HepG2 (cell line): ENCODE data around the gene SMIM38. TPM values are rescaled to one million over a fixed set of nuclear protein-coding genes. Genes with fewer than 3 reads are reported as not detected.

Source experiments
- ATAC-seq: fragments of 200-7000 bp; cut with Tn5 transposase; 3 replicates; pipeline ENCODE4 v1.9.1; 2020; ENCODE audit warnings: mild to moderate bottlenecking, moderate library complexity
- BruUV-seq: library from RNA; stranded (reverse); fragments of 400-500 nt; replicated peaks from 2 replicates; lab custom pipeline; 2021; lab: Mats Ljungman, UMichigan
- CTCF ChIA-PET: fragments of 300-600 bp; formaldehyde crosslinking; extraction: SDS; loops from one replicate; lab custom pipeline; 2021; ENCODE audit warnings: low total read pairs, inconsistent platforms, low intra/inter-chr PET ratio; lab: Yijun Ruan, JAX
- POLR2A ChIA-PET: fragments of 350-600 bp; sonication (Branson Sonifier 250); formaldehyde crosslinking; loops from one replicate; lab custom pipeline; 2020; ENCODE audit warnings: antibody characterized with exemption, inconsistent platforms; lab: Yijun Ruan, JAX
- DNase-seq: peaks from one replicate; pipeline ENCODE4 v3.0.0-alpha.2; 2015; ENCODE audit warnings: low spot score
- FAIRE-seq: peaks from 3 replicates; lab custom pipeline; 2011; peaks lifted over from hg19 to GRCh38; lab: Jason Lieb, UNC
- H2AFZ ChIP-seq: one replicate; pipeline ENCODE4 v1.6.1; 2011; ENCODE audit warnings: low read length, inconsistent platforms
- H3K27ac ChIP-seq: fragments of 300-600 bp; 3 replicates; pipeline ENCODE4 v1.8.0; 2011; ENCODE audit warnings: mixed run types, mild to moderate bottlenecking, mixed read lengths, low read length, inconsistent platforms; ENCODE audit not compliant: insufficient read depth; ENCODE audit errors: extremely low read length
- H3K27me3 ChIP-seq, 2 experiments: fragments of 200-600 bp in 1 of 2; 2 replicates in 1 of 2; 3 replicates in 1 of 2; pipeline versions ENCODE4 v1.6.0 to v1.8.0; 2011; ENCODE audit warnings: low read length in 2 of 2, mild to moderate bottlenecking in 2 of 2, moderate library complexity in 2 of 2, inconsistent platforms in 1 of 2; ENCODE audit not compliant: insufficient read depth in 2 of 2, control insufficient read depth in 1 of 2
- H3K36me3 ChIP-seq, 2 experiments: fragments of 200-600 bp in 1 of 2; replicated peaks in 1 of 2; 2 replicates in 1 of 2; 3 replicates in 1 of 2; pipeline versions ENCODE4 v1.5.1 to v1.8.0; 2011; ENCODE audit warnings: low read length in 2 of 2, inconsistent platforms in 1 of 2; ENCODE audit not compliant: insufficient read depth in 2 of 2, control insufficient read depth in 1 of 2
- H3K4me1 ChIP-seq: 2 replicates; pipeline ENCODE4 v1.5.1; 2012; ENCODE audit warnings: low read length, inconsistent platforms; ENCODE audit not compliant: insufficient read depth
- H3K4me2 ChIP-seq: 2 replicates; pipeline ENCODE4 v1.6.0; 2011; ENCODE audit warnings: low read depth, low read length, inconsistent platforms
- H3K4me3 ChIP-seq, 3 experiments: fragments of 200-600 bp in 1 of 3; sonication (generic), shearing (Covaris generic) in 1 of 3; replicated peaks in 1 of 3; 2 replicates each; pipeline ENCODE4 v1.5.1; 2011 to 2016; ENCODE audit warnings: low read length in 3 of 3, inconsistent platforms in 2 of 3, low read depth in 2 of 3, mild to moderate bottlenecking in 2 of 3, control low read depth in 1 of 3, mixed read lengths in 1 of 3; ENCODE audit not compliant: insufficient read depth in 1 of 3
- H3K79me2 ChIP-seq: one replicate; pipeline ENCODE4 v1.6.1; 2011; ENCODE audit warnings: low read length, inconsistent platforms; ENCODE audit not compliant: insufficient read depth
- H3K9ac ChIP-seq: 2 replicates; pipeline ENCODE4 v1.6.0; 2011; ENCODE audit warnings: mild to moderate bottlenecking, low read depth, low read length, inconsistent platforms; ENCODE audit not compliant: insufficient read depth
- H3K9me3 ChIP-seq: 2 replicates; pipeline ENCODE4 v1.5.1; 2012; ENCODE audit warnings: mild to moderate bottlenecking, low read length
- H4K20me1 ChIP-seq: 2 replicates; pipeline ENCODE4 v1.6.0; 2011; ENCODE audit warnings: inconsistent platforms, mild to moderate bottlenecking, low read length, moderate library complexity; ENCODE audit not compliant: insufficient read depth
- CEBPB ChIP-seq: IDR thresholded peaks from 2 replicates; pipeline ENCODE4 v1.6.1; 2011; ENCODE audit warnings: low read depth, low read length, improper control_type of control experiment, borderline replicate concordance
- MIER3 ChIP-seq: IDR thresholded peaks from 2 replicates; pipeline ENCODE4 v1.6.1; 2016; ENCODE audit warnings: missing compliant biosample characterization, borderline replicate concordance
- ZNF275 ChIP-seq: sonication (generic); formaldehyde crosslinking; IDR thresholded peaks from 2 replicates; pipeline ENCODE4 v1.8.0; 2022; ENCODE audit warnings: missing genetic modification reagents, mild to moderate bottlenecking, inconsistent platforms, borderline replicate concordance
- WGBS: methylation state at CpG from one replicate; pipeline ENCODE4 v1.1.6; 2017; ENCODE audit warnings: low lambda C conversion rate; 5-methylcytosine and 5-hydroxymethylcytosine counted together
- in situ Hi-C: cut with HindIII; loops from 2 replicates; pipeline ENCODE4 v1.10.0; 2017; ENCODE audit warnings: low pct_unique_long_range_greater_than_20kb; ENCODE audit not compliant: extremely low pct_ligation_motif_present
- intact Hi-C: fragments of 100-400 bp; cut with micrococcal nuclease; formaldehyde crosslinking; loops from one replicate; pipeline ENCODE4 v1.10.0; 2022; ENCODE audit not compliant: unreplicated experiment
- polyA plus RNA-seq, 8 experiments: library from polyadenylated mRNA; depleted of rRNA in 3 of 8; stranded (reverse) in 7 of 8; unstranded in 1 of 8; fragments of >200 nt; fragmentation: Illumina TruSeq in 4 of 8; extraction: Trizol in 4 of 8; gene quantifications; 2 replicates each; pipeline versions ENCODE4 v1.2.1 to v1.2.3, GENCODE V29; 2011 to 2016; ENCODE audit warnings: low read depth in 4 of 8, missing spikeins in 1 of 8, mixed read lengths in 1 of 8; ENCODE audit not compliant: insufficient read depth in 1 of 8
- total RNA-seq, 5 experiments: library from RNA; depleted of rRNA; stranded (reverse); fragments of >200 nt; fragmentation: Illumina TruSeq; extraction: Trizol; gene quantifications; 2 replicates each; pipeline ENCODE4 v1.2.3, GENCODE V29; 2016; ENCODE audit warnings: low read depth in 1 of 5
- TF ChIP-seq, protein P1 (sequence below): sonication (generic); formaldehyde crosslinking; IDR thresholded peaks from 2 replicates; pipeline ENCODE4 v1.4.0; 2020; ENCODE audit warnings: missing genetic modification reagents
- TF ChIP-seq, protein P2 (sequence below): sonication (generic); formaldehyde crosslinking; IDR thresholded peaks from 2 replicates; pipeline ENCODE4 v1.4.0; 2020; ENCODE audit warnings: missing genetic modification reagents
- TF ChIP-seq, protein P3 (sequence below): sonication (generic); formaldehyde crosslinking; conservative IDR thresholded peaks from 2 replicates; pipeline ENCODE4 v1.4.0; 2020; ENCODE audit warnings: mild to moderate bottlenecking, missing genetic modification reagents, moderate library complexity

SMIM38 gene
- total and polyA plus RNA-seq, 2 of the 13 experiments (the other 11 are each of a cell fraction or from before 2014, with no cell fraction given) = 0.30 to 0.40 TPM

DNA sequence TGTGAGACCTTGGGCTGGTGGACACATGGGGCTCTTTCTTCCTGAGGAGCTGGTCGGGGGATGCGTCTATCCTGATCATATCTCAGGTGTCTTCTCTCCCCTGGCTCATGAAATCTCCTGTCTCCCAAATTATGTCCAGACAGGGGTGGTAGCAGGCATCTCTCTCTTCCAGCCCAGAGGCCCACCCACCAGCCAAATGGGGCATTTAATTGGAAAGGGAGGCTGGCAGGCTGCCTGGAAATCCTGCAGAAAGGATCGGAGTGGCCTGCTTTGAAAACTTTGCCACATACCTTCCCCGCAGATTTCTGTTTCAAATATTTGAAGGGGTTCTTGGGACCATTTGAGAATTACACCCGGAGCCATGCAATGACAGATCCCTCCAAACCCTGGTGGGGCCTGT is 37.4 kb downstream of the SMIM38 start:
- no TSS peak for BruUV-seq
- TF ChIP-seq, protein P1, sequence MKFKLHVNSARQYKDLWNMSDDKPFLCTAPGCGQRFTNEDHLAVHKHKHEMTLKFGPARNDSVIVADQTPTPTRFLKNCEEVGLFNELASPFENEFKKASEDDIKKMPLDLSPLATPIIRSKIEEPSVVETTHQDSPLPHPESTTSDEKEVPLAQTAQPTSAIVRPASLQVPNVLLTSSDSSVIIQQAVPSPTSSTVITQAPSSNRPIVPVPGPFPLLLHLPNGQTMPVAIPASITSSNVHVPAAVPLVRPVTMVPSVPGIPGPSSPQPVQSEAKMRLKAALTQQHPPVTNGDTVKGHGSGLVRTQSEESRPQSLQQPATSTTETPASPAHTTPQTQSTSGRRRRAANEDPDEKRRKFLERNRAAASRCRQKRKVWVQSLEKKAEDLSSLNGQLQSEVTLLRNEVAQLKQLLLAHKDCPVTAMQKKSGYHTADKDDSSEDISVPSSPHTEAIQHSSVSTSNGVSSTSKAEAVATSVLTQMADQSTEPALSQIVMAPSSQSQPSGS (CRISPR knock-in tag) = no peak
- TF ChIP-seq, protein P2, sequence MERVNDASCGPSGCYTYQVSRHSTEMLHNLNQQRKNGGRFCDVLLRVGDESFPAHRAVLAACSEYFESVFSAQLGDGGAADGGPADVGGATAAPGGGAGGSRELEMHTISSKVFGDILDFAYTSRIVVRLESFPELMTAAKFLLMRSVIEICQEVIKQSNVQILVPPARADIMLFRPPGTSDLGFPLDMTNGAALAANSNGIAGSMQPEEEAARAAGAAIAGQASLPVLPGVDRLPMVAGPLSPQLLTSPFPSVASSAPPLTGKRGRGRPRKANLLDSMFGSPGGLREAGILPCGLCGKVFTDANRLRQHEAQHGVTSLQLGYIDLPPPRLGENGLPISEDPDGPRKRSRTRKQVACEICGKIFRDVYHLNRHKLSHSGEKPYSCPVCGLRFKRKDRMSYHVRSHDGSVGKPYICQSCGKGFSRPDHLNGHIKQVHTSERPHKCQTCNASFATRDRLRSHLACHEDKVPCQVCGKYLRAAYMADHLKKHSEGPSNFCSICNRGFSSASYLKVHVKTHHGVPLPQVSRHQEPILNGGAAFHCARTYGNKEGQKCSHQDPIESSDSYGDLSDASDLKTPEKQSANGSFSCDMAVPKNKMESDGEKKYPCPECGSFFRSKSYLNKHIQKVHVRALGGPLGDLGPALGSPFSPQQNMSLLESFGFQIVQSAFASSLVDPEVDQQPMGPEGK (CRISPR knock-in tag) = no peak
- TF ChIP-seq CEBPB (no peak), ZNF275 (no peak), MIER3 (CRISPR knock-in tag) (no peak)
- TF ChIP-seq, protein P3, sequence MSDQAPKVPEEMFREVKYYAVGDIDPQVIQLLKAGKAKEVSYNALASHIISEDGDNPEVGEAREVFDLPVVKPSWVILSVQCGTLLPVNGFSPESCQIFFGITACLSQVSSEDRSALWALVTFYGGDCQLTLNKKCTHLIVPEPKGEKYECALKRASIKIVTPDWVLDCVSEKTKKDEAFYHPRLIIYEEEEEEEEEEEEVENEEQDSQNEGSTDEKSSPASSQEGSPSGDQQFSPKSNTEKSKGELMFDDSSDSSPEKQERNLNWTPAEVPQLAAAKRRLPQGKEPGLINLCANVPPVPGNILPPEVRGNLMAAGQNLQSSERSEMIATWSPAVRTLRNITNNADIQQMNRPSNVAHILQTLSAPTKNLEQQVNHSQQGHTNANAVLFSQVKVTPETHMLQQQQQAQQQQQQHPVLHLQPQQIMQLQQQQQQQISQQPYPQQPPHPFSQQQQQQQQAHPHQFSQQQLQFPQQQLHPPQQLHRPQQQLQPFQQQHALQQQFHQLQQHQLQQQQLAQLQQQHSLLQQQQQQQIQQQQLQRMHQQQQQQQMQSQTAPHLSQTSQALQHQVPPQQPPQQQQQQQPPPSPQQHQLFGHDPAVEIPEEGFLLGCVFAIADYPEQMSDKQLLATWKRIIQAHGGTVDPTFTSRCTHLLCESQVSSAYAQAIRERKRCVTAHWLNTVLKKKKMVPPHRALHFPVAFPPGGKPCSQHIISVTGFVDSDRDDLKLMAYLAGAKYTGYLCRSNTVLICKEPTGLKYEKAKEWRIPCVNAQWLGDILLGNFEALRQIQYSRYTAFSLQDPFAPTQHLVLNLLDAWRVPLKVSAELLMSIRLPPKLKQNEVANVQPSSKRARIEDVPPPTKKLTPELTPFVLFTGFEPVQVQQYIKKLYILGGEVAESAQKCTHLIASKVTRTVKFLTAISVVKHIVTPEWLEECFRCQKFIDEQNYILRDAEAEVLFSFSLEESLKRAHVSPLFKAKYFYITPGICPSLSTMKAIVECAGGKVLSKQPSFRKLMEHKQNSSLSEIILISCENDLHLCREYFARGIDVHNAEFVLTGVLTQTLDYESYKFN (CRISPR knock-in tag) = no peak
- TF ChIP-seq, all 625 proteins: peak for 0
- 60% methylated on average over 5 of the region's 5 CpGs for WGBS
- Histone ChIP-seq H2AFZ (no peak overlapping the region), H3K36me3 (no peaks in the 10 kb centered on the region), H3K9me3 (no peaks in the 10 kb centered on the region), H3K4me1 (no peaks in the 10 kb centered on the region), H3K27me3 (peaks cover 0 to 5% of the 10 kb centered on the region in 2 experiments; a peak in 2 of 5 replicates), H4K20me1 (no peaks in the 10 kb centered on the region), H3K9ac (no peak overlapping the region), H3K4me2 (no peak overlapping the region), H3K27ac (no peak overlapping the region), H3K79me2 (no peaks in the 10 kb centered on the region), H3K4me3 (no peak overlapping the region)
- no peak for FAIRE-seq
- ChIA-PET POLR2A (no interaction called here), CTCF (no interaction called here)
- intact Hi-C loops (no loop called here), in situ Hi-C loops (no loop called here)
- DNase-seq = no peak
- ATAC-seq = no peak
